HEK293T (cell line): Measurements from ENCODE around the gene ITPKB.

ENCODE experiments used
- ARNT ChIP-seq: fragments of 450-650 bp; IDR thresholded peaks from 2 replicates; pipeline ENCODE4 v1.6.1; 2017; ENCODE audit warnings: mild to moderate bottlenecking
- BHLHE40 ChIP-seq: fragments of 450-650 bp; IDR thresholded peaks from 2 replicates; pipeline ENCODE4 v1.6.1; 2016; ENCODE audit warnings: mild to moderate bottlenecking, moderate library complexity, borderline replicate concordance
- FOXA1 ChIP-seq: fragments of 450-650 bp; IDR thresholded peaks from 2 replicates; pipeline ENCODE4 v1.6.1; 2016; ENCODE audit warnings: mild to moderate bottlenecking
- FOXK2 ChIP-seq: fragments of 450-650 bp; IDR thresholded peaks from 2 replicates; pipeline ENCODE4 v1.6.1; 2016; ENCODE audit warnings: mild to moderate bottlenecking
- FOXM1 ChIP-seq: fragments of 450-650 bp; IDR thresholded peaks from 2 replicates; pipeline ENCODE4 v1.6.1; 2017; ENCODE audit warnings: mild to moderate bottlenecking, borderline replicate concordance
- HDGF ChIP-seq: fragments of 450-650 bp; IDR thresholded peaks from 2 replicates; pipeline ENCODE4 v1.6.1; 2017; ENCODE audit warnings: antibody characterized with exemption, borderline replicate concordance
- L3MBTL2 ChIP-seq: fragments of 450-650 bp; conservative IDR thresholded peaks from 2 replicates; pipeline ENCODE4 v1.6.1; 2016; ENCODE audit warnings: mild to moderate bottlenecking
- LEF1 ChIP-seq: fragments of 450-650 bp; IDR thresholded peaks from 2 replicates; pipeline ENCODE4 v1.6.1; 2017; ENCODE audit warnings: mild to moderate bottlenecking, borderline replicate concordance
- NFRKB ChIP-seq: fragments of 450-650 bp; IDR thresholded peaks from 2 replicates; pipeline ENCODE4 v1.6.1; 2016; ENCODE audit warnings: mild to moderate bottlenecking, moderate library complexity
- SP1 ChIP-seq: fragments of 450-650 bp; IDR thresholded peaks from 2 replicates; pipeline ENCODE4 v1.6.1; 2017
- SUZ12 ChIP-seq: fragments of 450-650 bp; IDR thresholded peaks from 2 replicates; pipeline ENCODE4 v1.6.1; 2016; ENCODE audit warnings: mild to moderate bottlenecking
- TARDBP ChIP-seq: fragments of 450-650 bp; IDR thresholded peaks from 2 replicates; pipeline ENCODE4 v1.6.1; 2016
- ZNF384 ChIP-seq: fragments of 450-650 bp; IDR thresholded peaks from 2 replicates; pipeline ENCODE4 v1.6.1; 2016
- TF ChIP-seq, protein P1 (sequence below): fragments of 450-650 bp; IDR thresholded peaks from 2 replicates; pipeline ENCODE4 v1.6.1; 2016

GRCh38 chr1:226631229-226632000 lies 107.7 kb downstream of the ITPKB start:
- TF ChIP-seq SP1 (no peak), FOXK2 (no peak), NFRKB (no peak), FOXA1 (no peak), BHLHE40 (no peak), HDGF (no peak), SUZ12 (no peak), LEF1 (no peak), TARDBP (no peak), ARNT (no peak), L3MBTL2 (no peak), ZNF384 (no peak), FOXM1 (no peak)
- TF ChIP-seq, protein P1, sequence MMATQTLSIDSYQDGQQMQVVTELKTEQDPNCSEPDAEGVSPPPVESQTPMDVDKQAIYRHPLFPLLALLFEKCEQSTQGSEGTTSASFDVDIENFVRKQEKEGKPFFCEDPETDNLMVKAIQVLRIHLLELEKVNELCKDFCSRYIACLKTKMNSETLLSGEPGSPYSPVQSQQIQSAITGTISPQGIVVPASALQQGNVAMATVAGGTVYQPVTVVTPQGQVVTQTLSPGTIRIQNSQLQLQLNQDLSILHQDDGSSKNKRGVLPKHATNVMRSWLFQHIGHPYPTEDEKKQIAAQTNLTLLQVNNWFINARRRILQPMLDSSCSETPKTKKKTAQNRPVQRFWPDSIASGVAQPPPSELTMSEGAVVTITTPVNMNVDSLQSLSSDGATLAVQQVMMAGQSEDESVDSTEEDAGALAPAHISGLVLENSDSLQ: no peak
